HG02870 (cell line): ENCODE data around the gene PLAGL2.

Experiments used
- ATAC-seq: cut with Tn5 transposase; IDR thresholded peaks from one replicate; pipeline ENCODE4 v1.9.1; 2021; ENCODE audit warnings: mild to moderate bottlenecking, moderate library complexity; ENCODE audit not compliant: unreplicated experiment

Gene PLAGL2

GRCh38 chr20:32231245-32231644, 23.7 kb upstream of the PLAGL2 start:
- ATAC-seq = no peak

- ATAC-seq = no peak
Observed at GRCh38 chr20:32230707-32231106, 23.2 kb upstream of the PLAGL2 start.

GRCh38 chr20:32229251-32229747, 21.8 kb upstream of the PLAGL2 start:
- ATAC-seq = no peak

DNA sequence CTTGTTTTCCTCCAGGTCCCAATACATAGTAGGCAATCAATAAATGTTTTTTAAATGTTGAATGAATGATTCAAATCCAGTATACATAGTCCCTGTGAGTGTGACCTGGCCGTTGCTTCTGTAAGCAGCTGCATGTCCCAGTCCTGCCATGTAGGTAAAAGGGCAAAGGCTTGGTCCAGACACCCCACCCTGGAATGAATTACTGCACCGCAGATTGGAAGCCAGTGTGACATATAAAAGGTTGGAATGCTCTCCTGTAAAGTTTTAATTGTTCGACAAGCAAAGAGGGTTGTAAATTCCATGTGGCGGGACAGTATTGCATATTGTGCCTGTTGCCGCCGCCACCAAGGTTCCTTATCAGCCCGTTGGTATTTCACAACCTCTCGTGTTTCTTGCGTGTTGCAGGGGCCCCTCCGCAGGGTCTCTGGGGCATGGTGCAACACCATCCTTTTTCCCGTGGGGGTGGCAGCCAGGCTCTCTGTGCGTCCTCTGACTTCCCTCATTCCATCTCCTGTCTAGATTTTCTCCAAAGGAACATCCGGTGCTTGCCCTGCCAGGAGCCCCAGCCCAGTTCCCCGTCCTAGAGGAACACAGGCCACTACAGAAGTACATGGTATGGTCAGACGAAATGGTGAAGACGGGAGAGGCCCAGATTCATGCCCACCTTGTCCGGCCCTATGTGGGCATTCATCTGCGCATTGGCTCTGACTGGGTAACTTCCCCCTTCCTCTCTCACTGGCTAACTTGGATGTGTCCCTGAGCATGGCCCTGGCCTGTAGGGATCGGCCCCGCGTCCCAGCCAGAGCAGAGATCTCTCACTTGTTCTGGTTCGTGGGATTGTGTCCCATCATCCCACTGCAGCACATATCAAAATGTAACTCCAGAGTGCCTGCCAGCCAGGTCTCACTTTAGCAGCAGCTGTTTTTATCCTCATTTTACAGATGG, 20.5 kb upstream of the PLAGL2 start:
- ATAC-seq = no peak

DNA sequence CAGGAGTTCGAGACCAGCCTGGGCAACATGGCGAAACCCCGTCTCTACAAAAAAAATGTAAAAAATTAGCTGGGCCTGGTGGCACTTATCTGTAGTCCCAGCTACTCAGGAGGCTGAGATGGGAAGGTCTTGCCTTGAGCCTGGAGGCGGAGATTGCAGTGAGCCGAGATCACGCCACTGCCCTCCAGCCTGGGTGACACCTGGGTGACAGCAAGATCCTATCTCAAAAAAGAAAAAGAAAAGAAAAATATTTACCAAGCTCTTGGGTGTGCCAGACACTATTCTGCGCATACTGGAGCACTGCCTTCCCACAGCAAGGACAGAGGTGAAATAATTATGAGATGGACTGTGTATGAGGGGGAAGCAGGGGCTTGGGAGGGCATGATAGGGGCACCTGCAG, 19.8 kb upstream of the PLAGL2 start:
- ATAC-seq = no peak

DNA sequence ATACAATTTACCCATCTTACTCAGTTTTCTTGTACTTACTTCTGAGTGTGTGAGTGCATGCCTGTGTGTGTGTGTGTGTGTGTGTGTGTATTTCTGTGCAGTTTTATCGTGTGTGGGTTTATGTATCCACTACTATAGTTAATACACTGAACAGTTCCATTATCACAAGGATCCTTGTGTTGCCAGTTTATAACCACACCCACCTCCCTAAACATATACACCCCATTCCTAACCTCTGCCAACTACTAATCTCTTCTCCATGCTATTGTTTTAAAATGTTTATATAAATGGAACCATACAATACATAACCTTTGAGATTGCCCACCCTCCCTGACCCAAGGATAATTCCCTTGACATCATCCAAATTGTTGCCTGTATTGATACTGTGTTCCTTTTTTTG, 18.8 kb upstream of the PLAGL2 start:
- no peak for ATAC-seq

GRCh38 chr20:32224463-32224862, 16.9 kb upstream of the PLAGL2 start:
- ATAC-seq = no peak

DNA sequence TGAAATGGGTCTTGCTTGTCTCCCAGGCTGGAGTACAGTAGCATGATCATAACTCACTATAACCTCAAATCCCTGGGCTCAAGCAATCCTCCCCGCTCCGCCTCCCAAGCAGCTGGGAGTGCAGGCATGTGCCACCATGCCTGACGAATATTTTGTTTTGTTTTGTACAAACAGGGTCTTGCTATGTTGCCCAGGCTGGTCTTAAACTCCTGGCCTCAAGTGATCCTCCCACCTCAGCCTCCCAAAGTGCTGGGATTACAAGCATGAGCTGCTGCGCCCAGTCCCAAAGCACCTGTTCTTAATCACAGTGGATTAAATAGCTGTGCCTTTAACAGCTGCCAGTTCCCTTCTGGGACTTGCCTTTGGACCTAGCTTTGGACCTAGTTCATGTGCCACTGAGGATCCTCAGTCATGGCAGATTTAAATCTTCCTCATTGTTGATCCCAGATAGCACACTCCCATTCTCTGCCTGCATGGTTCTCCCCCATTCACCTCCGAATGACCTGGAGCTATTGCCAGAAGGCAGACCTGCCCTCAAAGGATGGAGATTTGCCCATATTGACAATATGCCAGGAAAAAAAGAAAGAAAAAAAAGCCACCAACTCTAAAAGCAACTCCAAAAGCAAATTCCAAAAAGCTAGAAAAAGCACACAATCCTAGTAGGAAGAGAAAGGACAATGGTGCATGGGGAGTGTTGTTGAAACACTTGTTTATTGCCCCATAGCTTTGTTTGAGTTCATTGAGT, 10.8 kb upstream of the PLAGL2 start:
- ATAC-seq = no peak

GRCh38 chr20:32216179-32217142, 8.9 kb upstream of the PLAGL2 start:
- ATAC-seq = no peak

DNA sequence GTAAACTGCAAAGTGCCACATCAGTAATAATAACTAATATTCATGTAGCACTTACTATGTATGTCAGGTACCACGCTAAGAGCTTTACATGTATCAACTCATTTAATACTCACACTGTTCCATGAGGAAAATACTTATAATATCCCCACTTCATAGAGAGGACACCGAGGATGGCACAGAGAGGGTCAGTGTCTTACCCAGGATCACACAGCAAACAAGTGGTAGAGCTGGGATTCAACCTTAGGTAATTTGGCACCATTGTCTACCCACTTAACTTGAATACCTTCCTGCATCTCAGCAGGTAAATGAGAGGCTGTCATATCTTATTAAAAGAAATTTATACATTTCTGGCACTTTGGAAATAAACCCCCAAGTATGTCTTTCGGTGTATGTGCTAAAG, 8.2 kb upstream of the PLAGL2 start:
- ATAC-seq = no peak

GRCh38 chr20:32215147-32215546, 7.6 kb upstream of the PLAGL2 start:
- no peak for ATAC-seq

GRCh38 chr20:32213870-32214269, 6.3 kb upstream of the PLAGL2 start:
- ATAC-seq = no peak

GRCh38 chr20:32209850-32210605, 2.5 kb upstream of the PLAGL2 start:
- no peak for ATAC-seq

GRCh38 chr20:32208499-32209154, 1.1 kb upstream of the PLAGL2 start:
- ATAC-seq = no peak

DNA sequence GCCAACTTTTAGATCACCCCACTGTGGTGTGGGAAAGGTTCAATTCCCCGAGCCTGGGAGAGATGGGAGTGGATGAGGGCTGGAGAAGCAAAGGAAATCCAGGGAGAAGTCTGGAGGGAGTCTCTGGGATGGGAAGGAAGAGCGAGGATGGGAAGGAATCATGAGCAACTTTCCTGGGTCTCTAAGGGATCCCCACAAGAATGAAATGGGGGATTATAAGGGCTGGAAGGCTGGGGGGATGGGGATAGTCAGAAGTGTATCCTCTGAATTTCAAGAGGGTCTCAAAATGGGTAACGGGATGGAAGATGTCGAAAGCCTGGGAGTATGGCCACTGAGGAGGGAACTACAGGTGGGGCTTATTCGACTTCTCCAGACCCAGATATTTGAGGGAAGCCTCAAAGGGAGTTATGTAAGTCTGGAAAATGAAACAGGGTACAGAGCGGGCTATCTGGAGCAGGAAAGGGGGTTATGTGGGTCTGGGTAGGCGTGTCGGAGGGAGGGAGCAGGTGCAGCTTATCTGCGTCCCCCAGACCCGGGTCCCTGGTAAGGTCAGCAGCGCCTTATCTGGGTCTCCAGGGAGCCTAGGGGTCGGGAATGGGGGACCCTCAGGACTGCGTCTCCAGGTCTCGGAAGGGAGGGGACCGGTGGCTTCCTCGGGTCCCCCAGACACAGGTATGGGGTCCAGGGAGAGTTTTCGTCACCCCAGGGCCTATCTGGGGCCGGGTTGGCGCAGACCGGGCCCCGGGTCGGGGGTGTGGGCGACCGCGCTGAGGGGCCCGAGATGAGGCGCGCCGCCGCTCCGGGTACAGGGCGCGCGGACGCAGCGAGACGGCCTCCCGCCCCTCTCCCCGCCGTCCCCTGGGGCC, 550 bp downstream of the PLAGL2 start:
- ATAC-seq = no peak

DNA sequence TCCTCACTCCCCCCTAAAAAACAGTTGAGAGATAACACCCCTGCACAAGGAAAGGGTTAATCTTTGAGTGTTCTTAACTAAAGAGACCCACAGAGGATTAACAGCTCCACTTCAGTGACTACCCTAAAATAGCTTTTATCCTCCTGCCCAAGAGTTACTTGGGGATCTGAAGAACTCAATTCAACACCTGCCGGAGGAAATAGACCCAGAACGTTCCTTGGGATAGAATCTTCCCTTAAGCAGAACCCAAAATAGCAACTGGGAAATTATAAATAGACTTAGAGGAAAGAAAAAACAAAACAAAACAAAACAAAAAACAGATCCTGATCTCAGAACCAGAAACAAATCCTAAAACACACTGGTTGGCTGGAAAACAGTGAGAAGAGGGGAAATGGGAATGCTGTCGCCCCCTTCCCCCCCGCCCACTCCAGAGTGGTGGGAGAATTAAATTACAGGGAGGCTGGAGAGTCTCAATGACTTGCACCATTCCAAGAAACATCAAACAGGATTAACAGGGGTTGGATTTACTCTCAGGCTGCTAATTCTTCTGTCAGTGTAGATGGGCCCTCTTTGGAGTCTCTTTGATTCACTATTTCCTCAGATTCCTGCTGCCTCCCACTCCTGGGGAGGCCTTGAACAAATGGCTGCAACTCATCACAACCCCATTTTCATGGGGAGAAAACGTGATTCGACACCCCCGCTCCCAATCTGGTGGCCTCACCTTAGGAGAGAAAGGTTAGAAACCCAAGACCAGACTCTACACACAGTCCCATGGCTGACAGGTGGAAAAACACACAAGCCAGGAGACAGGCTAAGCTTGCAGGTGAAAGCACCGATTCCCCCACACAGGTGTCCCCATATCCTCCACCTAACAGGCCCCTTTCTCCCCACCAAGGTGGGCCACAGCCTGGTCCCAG, 1.4 kb downstream of the PLAGL2 start:
- ATAC-seq = no peak

- ATAC-seq = no peak
Observed at GRCh38 chr20:32205110-32205842, 2.3 kb downstream of the PLAGL2 start.
